K562 (cell line): ENCODE results near the gene CHD2. TPM values are rescaled to one million over a fixed set of nuclear protein-coding genes. Genes with fewer than 3 reads are reported as not detected.

ENCODE experiments used
- CEBPG ChIP-seq, 3 experiments: fragments of 200-800 bp in 1 of 3; sonication (Bioruptor generic) in 1 of 3; sonication (generic) in 1 of 3; formaldehyde crosslinking in 1 of 3; IDR thresholded peaks in 2 of 3; conservative IDR thresholded peaks in 1 of 3; 2 replicates each; pipeline versions ENCODE4 v1.6.1 to v1.8.0; 2016 to 2022; ENCODE audit warnings: missing compliant biosample characterization in 2 of 3, missing genetic modification characterization in 2 of 3, mild to moderate bottlenecking in 1 of 3, missing genetic modification reagents in 1 of 3
- FOS ChIP-seq: IDR thresholded peaks from 3 replicates; pipeline ENCODE4 v1.6.1; 2011; ENCODE audit not compliant: insufficient read length; ENCODE audit errors: extremely low read depth
- HES1 ChIP-seq: fragments of 450-650 bp; IDR thresholded peaks from 2 replicates; pipeline ENCODE4 v1.6.1; 2016; ENCODE audit warnings: low read depth, mild to moderate bottlenecking, moderate library complexity
- MEF2A ChIP-seq: IDR thresholded peaks from 2 replicates; pipeline ENCODE4 v1.6.1; 2011; ENCODE audit warnings: low read depth, mild to moderate bottlenecking, low read length, moderate library complexity; ENCODE audit not compliant: control insufficient read depth
- NCOA1 ChIP-seq: fragments of 450-650 bp; IDR thresholded peaks from 2 replicates; pipeline ENCODE4 v1.6.1; 2016; ENCODE audit warnings: low read depth
- NCOA4 ChIP-seq: fragments of 450-650 bp; IDR thresholded peaks from 2 replicates; pipeline ENCODE4 v1.6.1; 2018; ENCODE audit warnings: mild to moderate bottlenecking; ENCODE audit not compliant: partially characterized antibody
- NFE2 ChIP-seq: IDR thresholded peaks from 2 replicates; pipeline ENCODE4 v1.6.1; 2014; ENCODE audit warnings: antibody characterized with exemption, low read depth
- PREB ChIP-seq: sonication (generic); formaldehyde crosslinking; IDR thresholded peaks from 2 replicates; pipeline ENCODE4 v1.8.1; 2023; ENCODE audit warnings: mild to moderate bottlenecking, missing genetic modification reagents
- SMAD4 ChIP-seq: fragments of 250-450 bp; sonication (Bioruptor Pico); conservative IDR thresholded peaks from 2 replicates; pipeline ENCODE4 v1.8.0; 2021; ENCODE audit warnings: inconsistent platforms, mild to moderate bottlenecking, moderate library complexity
- SMC3 ChIP-seq: conservative IDR thresholded peaks from 2 replicates; pipeline ENCODE4 v1.6.1; 2011; ENCODE audit warnings: low read depth, low read length, improper control_type of control experiment; ENCODE audit not compliant: insufficient read depth
- TEAD4 ChIP-seq, 2 experiments: sonication (generic) in 1 of 2; formaldehyde crosslinking in 1 of 2; IDR thresholded peaks; 2 replicates each; pipeline versions ENCODE4 v1.6.1 to v1.8.0; 2012 to 2022; ENCODE audit warnings: borderline replicate concordance in 1 of 2, inconsistent platforms in 1 of 2, low read length in 1 of 2, mild to moderate bottlenecking in 1 of 2, missing genetic modification reagents in 1 of 2
- YY1 ChIP-seq, 3 experiments: IDR thresholded peaks; 2 replicates each; pipeline ENCODE4 v1.6.1; 2011; ENCODE audit warnings: low read length in 2 of 3, mild to moderate bottlenecking in 2 of 3, moderate library complexity in 2 of 3, borderline replicate concordance in 1 of 3, control low read depth in 1 of 3, low read depth in 1 of 3; ENCODE audit not compliant: insufficient read depth in 3 of 3, insufficient replicate concordance in 2 of 3, control insufficient read depth in 1 of 3, insufficient read length in 1 of 3; ENCODE audit errors: extremely low read depth in 1 of 3
- ZBTB9 ChIP-seq: fragments of 450-650 bp; formaldehyde crosslinking; IDR thresholded peaks from 2 replicates; pipeline ENCODE4 v1.4.0; 2020; ENCODE audit warnings: mild to moderate bottlenecking, moderate library complexity
- ZNF316 ChIP-seq: fragments of 450-650 bp; IDR thresholded peaks from 2 replicates; pipeline ENCODE4 v1.6.1; 2016
- ZNF354B ChIP-seq: fragments of 250-450 bp; sonication (Bioruptor Pico); IDR thresholded peaks from 2 replicates; pipeline ENCODE4 v1.4.0; 2020
- polyA plus RNA-seq, 8 experiments: library from polyadenylated mRNA; depleted of rRNA in 4 of 8; stranded (reverse) in 5 of 8; unstranded in 3 of 8; fragments of >200 nt; fragmentation: Nextera tagmentation in 2 of 8; fragmentation: Illumina TruSeq in 1 of 8; extraction: Ambion mirVana in 2 of 8; extraction: Trizol in 1 of 8; gene quantifications; 2 replicates each; pipeline versions ENCODE4 v1.2.1 to v1.2.3, GENCODE V29; 2011 to 2014; ENCODE audit warnings: inconsistent platforms in 1 of 8, missing spikeins in 1 of 8
- total RNA-seq, 7 experiments: library from RNA; depleted of rRNA in 6 of 7; stranded (reverse); fragments of >200 nt in 6 of 7; fragmentation: Illumina TruSeq in 2 of 7; extraction: Trizol in 2 of 7; gene quantifications; 2 replicates each; pipeline versions ENCODE4 v1.2.1 to v1.2.3, GENCODE V29; 2011 to 2021; ENCODE audit warnings: low replicate concordance in 1 of 7
- TF ChIP-seq, protein P1 (sequence below): fragments of 250-450 bp; sonication (Bioruptor Pico); IDR thresholded peaks from 2 replicates; pipeline ENCODE4 v1.4.0; 2020; ENCODE audit warnings: borderline replicate concordance
- TF ChIP-seq, protein P2 (sequence below): sonication (generic); formaldehyde crosslinking; IDR thresholded peaks from 2 replicates; pipeline ENCODE4 v1.8.1; 2023; ENCODE audit warnings: mild to moderate bottlenecking, missing genetic modification reagents

Gene CHD2
- total and polyA plus RNA-seq, 9 of the 15 experiments (the other 6 are each of a cell fraction or from before 2014, with no cell fraction given): 38.9 to 70.8 (median 56.2) TPM

DNA sequence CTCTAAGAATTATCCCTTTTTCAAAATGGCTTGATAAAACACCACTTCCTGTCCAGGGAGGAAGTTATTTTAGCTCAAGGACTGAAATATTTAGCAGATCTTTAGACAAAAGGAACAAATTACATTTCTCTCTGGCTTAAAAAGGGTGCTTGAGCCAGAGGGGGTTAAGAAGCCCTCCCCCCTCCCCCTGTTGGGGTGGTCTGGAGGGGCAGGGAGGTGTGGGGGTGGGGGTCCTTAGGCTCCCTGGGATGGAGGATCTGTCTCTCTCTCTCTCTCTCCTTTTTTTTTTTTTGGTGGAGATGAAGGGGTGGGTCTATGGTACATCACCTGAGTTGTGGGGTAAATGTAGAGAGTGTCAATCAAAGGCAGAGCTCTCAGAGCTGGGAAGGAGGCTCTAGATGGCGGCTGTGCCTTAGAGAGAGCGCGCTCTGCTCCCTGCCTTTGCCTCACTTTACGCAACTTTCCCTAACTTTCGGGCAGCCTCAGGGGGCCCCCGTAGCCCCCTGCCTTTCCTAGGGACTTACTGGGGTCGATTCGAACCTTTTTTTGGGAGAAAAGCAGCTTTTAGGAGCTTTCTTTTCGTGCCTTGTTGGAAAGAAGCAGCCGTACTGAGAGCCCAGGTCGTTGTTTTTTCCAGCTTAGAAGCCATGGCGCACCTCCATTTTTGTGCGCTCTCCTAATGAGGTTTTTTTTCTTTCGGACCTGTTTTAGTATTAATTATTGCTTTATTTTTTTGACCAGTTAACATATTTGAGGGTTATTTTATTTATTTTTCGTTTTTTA, at the start of gene CHD2 (continued):
- TF ChIP-seq PREB (CRISPR knock-in tag) (no peak), SMC3 (no peak; the same call in 1 of the 2 replicates), ZNF354B (CRISPR knock-in tag) (no peak), MEF2A (no peak), SMAD4 (CRISPR knock-in tag) (no peak), CEBPG (CRISPR knock-in tag; IDR thresholded peaks at IDR 0.05) (peak; percentile 51; the same call in 1 of the 2 replicates), CEBPG (tag; conservative IDR thresholded peaks at IDR 0.05 in 1 of 2, IDR thresholded peaks at IDR 0.05 in 1 of 2) (no peak), HES1 (no peak), FOS (no peak), YY1 (IDR thresholded peaks at IDR 0.05; ENCODE audit: borderline replicate concordance in 1 of 3, control insufficient read depth in 1 of 3, extremely low read depth in 1 of 3, insufficient read depth in 3 of 3, insufficient read length in 1 of 3, insufficient replicate concordance in 2 of 3, low read depth in 1 of 3, low read length in 2 of 3) (peak; percentile 56 to 95 (median 83)), TEAD4 (IDR thresholded peaks at IDR 0.05; ENCODE audit: low read length) (no peak; the same call in 1 of the 2 replicates), TEAD4 (CRISPR knock-in tag; IDR thresholded peaks at IDR 0.05; ENCODE audit: borderline replicate concordance) (no peak), NCOA1 (0 out of 2 replicates have a peak, but pooled peaks have one; percentile 14), NCOA4 (no peak), NFE2 (0 out of 2 replicates have a peak, but pooled peaks have one; percentile 3), ZBTB9 (CRISPR knock-in tag) (peak; percentile 58; the same call in 1 of the 2 replicates), ZNF316 (no peak)
- TF ChIP-seq, protein P1, sequence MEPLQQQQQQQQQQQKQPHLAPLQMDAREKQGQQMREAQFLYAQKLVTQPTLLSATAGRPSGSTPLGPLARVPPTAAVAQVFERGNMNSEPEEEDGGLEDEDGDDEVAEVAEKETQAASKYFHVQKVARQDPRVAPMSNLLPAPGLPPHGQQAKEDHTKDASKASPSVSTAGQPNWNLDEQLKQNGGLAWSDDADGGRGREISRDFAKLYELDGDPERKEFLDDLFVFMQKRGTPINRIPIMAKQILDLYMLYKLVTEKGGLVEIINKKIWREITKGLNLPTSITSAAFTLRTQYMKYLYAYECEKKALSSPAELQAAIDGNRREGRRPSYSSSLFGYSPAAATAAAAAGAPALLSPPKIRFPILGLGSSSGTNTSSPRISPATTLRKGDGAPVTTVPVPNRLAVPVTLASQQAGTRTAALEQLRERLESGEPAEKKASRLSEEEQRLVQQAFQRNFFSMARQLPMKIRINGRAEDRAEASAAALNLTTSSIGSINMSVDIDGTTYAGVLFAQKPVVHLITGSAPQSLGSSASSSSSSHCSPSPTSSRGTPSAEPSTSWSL (CRISPR knock-in tag): no peak
- TF ChIP-seq, protein P2, sequence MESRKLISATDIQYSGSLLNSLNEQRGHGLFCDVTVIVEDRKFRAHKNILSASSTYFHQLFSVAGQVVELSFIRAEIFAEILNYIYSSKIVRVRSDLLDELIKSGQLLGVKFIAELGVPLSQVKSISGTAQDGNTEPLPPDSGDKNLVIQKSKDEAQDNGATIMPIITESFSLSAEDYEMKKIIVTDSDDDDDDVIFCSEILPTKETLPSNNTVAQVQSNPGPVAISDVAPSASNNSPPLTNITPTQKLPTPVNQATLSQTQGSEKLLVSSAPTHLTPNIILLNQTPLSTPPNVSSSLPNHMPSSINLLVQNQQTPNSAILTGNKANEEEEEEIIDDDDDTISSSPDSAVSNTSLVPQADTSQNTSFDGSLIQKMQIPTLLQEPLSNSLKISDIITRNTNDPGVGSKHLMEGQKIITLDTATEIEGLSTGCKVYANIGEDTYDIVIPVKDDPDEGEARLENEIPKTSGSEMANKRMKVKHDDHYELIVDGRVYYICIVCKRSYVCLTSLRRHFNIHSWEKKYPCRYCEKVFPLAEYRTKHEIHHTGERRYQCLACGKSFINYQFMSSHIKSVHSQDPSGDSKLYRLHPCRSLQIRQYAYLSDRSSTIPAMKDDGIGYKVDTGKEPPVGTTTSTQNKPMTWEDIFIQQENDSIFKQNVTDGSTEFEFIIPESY (CRISPR knock-in tag): no peak
